GM20431 (cell line): Measurements from ENCODE around the gene MCTP1.

Experiments
- in situ Hi-C: fragments of 300-500 bp; cut with MseI, MboI; formaldehyde crosslinking; loops from one replicate; pipeline ENCODE4 v1.15.0; 2020; ENCODE audit warnings: low sequenced_read_pairs; ENCODE audit not compliant: unreplicated experiment

Gene MCTP1

GRCh38 chr5:95284572-95285408, at the start of gene MCTP1:
Gene MCTP1, minus strand, starts transcription at chr5:95285094.
- in situ Hi-C loops: no loop called here

- in situ Hi-C loops: no loop called here
These were observed 47.3 kb upstream of the MCTP1 start for GRCh38 chr5:95332158-95332557.

DNA sequence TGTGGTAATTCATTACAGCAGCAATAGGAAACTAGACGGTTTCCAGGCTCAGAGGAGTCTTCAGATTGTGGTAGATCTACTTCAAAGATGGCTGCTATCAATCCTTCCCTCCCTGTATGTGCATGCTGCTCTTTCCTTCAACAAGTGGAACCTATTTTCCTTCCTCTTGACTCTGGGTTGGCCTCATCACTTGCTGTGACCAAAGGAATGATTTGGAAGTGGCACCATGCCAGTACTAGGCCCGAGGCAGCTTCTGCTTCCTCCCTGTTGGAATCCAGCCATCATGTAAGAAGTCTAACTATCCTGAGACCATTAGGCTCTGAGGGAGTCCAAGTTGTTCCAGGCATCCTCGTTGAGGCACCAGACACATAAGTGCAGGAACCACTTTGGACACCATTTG, 46.5 kb upstream of the MCTP1 start:
- in situ Hi-C loops: no loop called here

- in situ Hi-C loops: no loop called here
These were observed 42.3 kb upstream of the MCTP1 start for GRCh38 chr5:95327211-95327610.

DNA sequence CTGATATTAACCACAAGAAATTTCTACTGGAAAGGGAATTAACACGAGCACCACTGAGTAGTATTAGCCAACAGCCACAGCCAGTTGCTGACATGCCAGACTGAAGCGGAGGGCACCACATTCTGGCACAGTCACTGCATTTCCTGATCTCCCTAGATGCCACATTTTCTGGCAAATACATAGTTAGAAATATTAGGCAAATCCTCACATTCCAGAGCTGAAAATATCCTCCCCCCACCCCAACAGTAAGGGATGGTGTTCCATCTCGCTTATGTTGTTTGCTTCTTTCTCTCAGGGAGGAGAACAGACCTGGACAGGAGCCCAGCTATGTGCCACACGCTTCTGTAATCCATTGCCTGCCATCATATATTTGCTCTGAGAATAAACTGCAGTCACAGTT, 32.8 kb upstream of the MCTP1 start:
- in situ Hi-C loops: no loop called here

- in situ Hi-C loops: no loop called here
These were observed 32.2 kb upstream of the MCTP1 start for GRCh38 chr5:95317085-95317484.

GRCh38 chr5:95304711-95305110, 19.8 kb upstream of the MCTP1 start:
- in situ Hi-C loops: no loop called here

DNA sequence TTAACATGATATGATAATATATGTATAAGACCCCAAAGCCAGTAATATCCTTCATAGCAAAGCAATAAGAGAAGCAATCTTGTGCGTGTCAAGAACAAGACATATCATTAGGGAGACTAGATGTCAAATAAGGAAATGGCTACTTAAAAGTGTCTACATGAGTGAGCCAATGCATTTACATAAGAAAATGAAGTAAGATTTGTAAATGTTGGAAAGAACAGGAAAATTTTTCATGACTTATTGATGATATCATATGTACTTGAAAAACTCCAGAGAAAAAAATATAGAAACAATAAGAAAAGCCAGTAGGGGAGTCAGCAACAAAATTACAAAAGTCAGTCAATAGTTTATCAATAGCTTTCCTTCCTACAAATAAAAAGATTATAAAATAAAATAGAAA, 13.8 kb upstream of the MCTP1 start:
- in situ Hi-C loops: no loop called here

- in situ Hi-C loops: no loop called here
These were observed 11.4 kb upstream of the MCTP1 start for GRCh38 chr5:95296291-95296690.

GRCh38 chr5:95285409-95285755, 488 bp upstream of the MCTP1 start:
- in situ Hi-C loops: no loop called here

DNA sequence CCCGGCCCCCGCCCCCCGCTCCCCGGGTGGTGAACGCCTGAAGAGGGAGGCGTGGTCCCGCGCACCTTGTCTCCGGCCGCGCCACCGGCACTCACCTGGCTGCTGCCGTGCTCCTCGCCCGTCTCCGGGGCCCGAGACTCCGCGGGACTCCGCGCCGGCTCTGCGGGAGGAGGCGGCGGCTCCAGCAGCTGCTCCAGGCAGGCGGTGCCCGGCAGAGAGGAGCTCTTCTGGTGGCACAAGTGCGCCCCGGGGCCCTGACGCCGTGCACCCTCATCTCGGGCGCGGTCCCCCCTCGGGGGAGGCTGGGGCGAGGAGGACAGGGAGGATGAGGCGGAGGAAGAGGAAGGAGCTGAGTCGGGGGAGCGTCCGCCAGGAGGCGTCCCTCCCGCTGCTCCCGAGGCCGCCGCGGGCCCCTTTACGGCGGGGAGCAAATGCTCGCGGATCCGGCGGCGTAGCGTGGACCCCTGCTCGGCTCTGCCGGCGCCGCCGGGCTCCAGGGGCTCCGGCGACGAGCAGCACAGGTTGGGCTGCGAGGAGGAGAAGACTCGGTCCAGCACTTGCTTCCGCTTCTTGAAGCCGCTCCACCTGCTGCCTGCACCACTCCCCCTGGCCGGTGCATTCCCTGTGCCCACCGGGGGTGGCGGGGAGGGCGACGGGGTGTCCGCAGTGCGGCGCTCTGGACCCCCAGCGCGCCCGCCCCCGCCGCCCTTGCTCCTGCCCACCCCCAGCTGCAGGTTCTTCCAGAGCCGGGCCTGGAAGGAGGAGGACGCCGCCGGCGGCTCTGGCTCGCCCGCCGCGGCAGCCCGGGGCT, 928 bp downstream of the MCTP1 start:
- in situ Hi-C loops: no loop called here

- in situ Hi-C loops: no loop called here
These were observed 1.8 kb downstream of the MCTP1 start for GRCh38 chr5:95283022-95283615.

DNA sequence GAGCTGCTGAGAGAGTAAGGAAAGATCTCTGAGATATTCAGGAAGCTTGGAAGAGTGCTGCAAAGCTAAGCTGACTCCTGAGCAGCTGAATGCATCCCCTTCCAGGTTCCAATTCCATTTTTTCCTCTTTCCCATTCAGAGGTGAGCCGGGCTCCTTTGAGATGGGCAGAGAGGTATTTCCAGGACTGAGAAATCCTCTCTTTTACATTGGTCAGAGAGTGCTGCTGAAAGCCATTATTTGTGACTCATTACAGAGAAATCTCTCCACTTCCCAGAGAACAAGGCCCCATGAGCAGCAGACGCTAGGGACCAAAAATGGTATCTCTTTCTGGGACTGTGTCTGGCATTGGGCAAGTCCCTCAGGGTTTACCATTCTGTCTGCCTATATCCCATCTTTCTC, 3.7 kb downstream of the MCTP1 start:
- in situ Hi-C loops: no loop called here

GRCh38 chr5:95280401-95281095, 4.3 kb downstream of the MCTP1 start:
- in situ Hi-C loops: no loop called here

- in situ Hi-C loops: no loop called here
These were observed 10.9 kb downstream of the MCTP1 start for GRCh38 chr5:95274011-95274410.

GRCh38 chr5:95272316-95272929, 12.5 kb downstream of the MCTP1 start:
- in situ Hi-C loops: no loop called here

DNA sequence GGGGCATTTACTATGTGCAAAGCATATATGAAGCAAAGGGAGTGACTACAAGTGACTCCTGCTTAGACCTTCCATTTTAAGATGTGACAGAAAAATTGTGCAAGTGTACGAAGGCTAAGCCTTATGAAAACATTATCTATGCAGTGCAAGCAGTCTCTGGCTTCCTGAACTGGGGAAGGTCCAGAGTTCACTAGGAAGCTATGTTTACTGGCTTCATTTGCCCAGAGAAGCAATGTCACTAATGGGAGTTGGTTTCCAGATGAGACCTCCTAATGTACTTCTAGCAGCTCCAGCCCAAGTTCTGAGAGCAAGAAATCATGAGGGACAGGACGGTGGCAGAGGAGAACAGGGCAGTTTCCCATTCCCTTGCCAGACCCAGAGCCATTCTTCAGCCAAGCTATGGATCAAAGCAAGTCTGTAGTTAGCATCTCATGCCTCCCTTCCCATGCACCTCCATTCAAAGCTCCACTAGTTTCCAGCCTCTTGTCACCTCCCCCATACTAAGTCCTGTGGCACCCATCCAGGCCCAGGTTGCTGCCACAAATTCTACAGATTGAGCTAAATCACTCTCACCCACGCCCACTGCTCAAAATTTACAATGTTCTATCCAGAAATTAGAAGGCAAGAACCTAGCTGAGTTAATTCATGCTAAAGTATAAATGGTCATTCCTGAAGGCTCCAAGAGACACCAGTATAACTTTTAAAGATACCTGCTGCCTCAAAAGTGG, 21.8 kb downstream of the MCTP1 start:
- in situ Hi-C loops: no loop called here

DNA sequence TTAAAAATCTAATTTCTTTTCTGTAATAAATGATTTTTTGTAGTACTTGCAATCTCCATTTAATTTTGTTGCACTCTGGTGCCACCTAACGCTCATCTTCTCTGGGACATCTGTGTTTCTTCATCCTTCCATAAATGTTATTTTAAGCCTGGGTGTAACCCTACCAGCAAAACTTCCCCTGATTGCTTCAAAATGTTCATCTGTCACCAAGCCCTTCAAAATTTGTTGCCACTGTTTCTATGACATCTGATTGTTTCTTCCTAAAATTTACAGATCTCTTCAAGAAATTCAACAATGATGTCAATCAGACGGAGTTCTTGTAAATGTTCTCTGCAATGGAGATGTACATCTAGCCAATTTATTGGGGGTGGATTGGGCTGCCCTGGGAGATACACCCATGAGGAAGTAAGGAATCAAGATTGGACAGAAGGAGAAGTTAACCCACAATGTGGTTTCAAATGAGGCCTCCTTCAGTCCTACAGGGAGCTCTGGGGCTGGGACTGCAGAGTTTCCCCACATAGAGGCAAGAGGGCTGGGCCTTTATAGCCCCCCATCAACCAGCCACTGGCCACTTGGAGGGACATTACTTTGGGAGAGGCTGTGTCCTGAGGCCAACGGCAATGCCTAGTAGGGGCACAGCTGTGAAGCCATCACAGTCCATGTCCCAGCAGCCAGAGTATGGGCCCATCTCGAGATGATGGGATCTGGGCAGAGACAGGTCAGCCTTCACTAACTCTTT, 23.3 kb downstream of the MCTP1 start:
- in situ Hi-C loops: no loop called here

DNA sequence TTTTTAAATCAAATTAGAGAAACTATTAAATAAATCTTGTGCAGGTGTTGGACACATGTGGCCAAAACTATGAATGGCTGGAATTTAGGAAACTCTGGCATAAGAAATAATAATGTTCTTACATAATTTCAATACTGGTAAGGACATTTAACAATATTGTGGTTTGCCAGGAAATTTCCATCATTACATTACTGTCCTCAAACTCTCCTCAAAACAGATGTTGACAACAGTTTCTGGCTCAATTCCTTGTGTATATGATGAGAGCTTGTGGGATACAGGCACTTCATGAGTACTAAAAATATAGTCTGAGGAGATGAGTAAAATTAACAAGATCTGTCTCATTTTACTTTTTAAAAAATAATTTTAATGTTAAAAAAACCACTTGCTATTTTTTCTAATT, 27.9 kb downstream of the MCTP1 start:
- in situ Hi-C loops: loop anchor here (10.0 kb wide), 1 partner anchor 292 kb away; no protein-coding TSS in a partner anchor
